ENCODE results near the gene KRT40.
A peak's percentile ranks its signal among the peaks of the same experiment; 100 is the strongest.

KRT40 gene

DNA sequence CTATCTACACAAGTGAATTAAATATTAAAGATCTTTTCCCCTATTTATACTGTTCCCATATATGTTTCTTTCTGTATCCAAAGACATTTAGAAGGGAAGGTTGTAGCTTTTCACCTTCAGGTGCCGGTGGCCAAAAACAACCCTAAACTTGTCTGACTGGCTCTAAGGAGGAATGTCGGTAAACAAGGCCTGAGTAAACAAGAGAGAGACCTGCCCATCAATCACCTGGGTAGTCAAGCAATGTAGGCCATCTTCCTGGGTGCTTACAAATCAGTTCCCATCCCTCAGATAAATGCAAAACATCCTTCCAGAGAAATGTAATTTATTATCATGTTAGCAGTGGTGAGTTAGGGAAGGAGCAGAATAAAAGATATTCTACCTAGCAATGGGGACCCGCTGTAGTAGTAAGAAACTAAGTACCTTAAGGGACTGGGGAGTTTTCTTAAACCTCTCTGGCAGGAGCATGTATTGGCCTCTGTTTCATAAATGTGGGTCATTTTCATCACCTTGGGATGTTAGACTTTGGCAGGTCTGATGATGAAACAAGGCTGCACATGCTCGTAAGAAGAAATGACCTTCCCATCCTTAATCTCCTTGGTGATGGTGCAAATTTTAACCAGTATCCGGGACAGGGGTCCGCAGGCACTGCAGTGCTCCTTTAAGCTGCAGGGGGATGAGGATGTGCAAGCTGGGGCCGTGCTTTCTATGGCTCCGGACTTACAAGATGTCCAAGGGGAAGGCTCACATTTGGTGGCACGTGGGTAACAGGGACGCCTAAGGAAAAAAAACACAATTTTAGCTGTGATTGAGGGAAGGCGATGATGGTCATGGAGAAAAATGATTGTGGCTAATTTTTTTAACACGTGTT lies 25.8 kb downstream of the KRT40 start:
- TF ChIP-seq, protein P1, sequence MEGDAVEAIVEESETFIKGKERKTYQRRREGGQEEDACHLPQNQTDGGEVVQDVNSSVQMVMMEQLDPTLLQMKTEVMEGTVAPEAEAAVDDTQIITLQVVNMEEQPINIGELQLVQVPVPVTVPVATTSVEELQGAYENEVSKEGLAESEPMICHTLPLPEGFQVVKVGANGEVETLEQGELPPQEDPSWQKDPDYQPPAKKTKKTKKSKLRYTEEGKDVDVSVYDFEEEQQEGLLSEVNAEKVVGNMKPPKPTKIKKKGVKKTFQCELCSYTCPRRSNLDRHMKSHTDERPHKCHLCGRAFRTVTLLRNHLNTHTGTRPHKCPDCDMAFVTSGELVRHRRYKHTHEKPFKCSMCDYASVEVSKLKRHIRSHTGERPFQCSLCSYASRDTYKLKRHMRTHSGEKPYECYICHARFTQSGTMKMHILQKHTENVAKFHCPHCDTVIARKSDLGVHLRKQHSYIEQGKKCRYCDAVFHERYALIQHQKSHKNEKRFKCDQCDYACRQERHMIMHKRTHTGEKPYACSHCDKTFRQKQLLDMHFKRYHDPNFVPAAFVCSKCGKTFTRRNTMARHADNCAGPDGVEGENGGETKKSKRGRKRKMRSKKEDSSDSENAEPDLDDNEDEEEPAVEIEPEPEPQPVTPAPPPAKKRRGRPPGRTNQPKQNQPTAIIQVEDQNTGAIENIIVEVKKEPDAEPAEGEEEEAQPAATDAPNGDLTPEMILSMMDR (conservative IDR thresholded peaks at IDR 0.05; ENCODE audit: control insufficient read depth, insufficient read depth, low read depth, low read length): no peak
- DNase-seq (ENCODE audit: low read depth): no peak
- no peak overlapping the region for H3K4me3 ChIP-seq (ENCODE audit: control insufficient read depth, low read depth, low read length)

DNA sequence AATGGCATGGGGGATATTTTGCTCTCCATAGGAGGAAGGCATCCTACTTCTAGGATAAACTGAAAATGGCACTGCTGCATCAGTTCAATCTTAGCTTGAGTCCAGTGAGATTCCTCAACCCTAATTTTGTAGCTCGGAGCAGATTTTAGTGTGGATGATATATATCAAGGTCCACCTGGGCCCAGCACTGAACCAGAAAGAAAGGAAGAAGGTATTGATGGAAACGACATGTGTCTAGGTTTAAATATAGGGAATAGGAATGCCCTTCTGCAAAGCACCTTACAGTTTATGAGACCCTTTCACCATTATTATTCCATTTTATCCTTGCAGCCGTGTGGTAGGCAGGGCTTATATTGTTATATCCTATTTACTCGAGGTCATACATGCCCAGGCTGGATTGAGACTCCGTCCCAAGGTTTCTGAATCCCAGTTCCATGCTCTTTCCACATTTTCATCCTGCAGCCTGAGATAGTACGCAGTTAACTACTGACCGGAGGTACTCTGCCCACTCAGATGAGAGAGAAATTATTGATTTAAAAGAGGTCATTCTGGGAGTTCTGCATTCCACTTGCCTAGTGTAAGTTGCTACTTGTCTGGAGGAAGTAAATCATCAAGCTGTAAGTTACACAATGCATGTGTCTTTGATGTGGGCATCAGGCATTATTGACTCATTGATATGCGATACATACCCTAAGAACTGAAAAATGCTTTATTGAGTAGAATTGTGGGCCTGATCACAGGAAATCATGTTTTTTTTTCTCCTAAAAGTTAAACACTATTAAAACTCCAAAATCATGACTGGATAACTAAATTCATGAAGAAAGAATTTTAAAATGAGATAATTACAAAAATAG lies 27.5 kb downstream of the KRT40 start:
- no peak overlapping the region for H3K4me3 ChIP-seq (ENCODE audit: control insufficient read depth, low read depth, low read length)
- peak; percentile 98 for DNase-seq (ENCODE audit: low read depth)
- TF ChIP-seq, protein P1 (conservative IDR thresholded peaks at IDR 0.05; ENCODE audit: control insufficient read depth, insufficient read depth, low read depth, low read length): no peak

DNA sequence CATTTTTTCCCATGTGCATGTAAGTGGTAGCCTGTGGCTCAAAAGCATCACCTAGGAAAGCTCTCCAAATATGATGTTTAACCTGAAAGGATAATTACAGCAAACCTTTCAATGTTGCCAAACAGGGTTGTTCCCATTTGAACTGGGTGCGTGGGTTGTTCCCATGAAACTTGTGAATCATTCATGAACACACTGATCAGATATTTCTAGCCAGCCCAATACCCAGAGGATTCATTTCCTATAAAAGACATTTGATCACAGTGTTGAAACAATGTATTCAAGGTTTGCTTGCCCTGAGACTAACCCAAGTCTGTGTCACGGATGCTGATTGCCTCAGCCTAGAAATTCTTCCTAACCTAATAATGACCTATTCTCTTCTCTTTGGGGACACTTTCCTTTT lies 30.2 kb downstream of the KRT40 start:
- H3K4me3 ChIP-seq (ENCODE audit: control insufficient read depth, low read depth, low read length): no peak overlapping the region
- DNase-seq (ENCODE audit: low read depth): peak; percentile 97
- TF ChIP-seq, protein P1 (conservative IDR thresholded peaks at IDR 0.05; ENCODE audit: control insufficient read depth, insufficient read depth, low read depth, low read length): no peak

DNA sequence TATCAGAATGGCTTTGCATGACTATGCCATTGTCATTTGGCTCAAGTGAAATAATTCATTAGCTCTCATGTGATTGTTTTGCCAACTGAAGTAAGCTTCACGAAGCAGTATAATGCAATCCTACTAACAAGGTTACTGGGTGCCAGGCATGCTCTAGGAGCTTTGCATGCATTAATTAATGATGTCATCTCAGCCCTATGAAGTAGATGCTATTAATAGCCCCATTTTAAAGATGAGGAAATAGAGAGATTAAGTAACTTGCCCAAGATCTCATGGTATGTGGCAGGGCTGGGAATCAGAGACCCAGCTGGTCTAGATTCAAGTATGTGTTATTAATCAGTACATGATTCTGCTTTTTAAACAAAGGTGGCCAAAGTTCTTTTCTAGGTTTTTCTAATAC lies 31.5 kb downstream of the KRT40 start:
- no peak overlapping the region for H3K4me3 ChIP-seq (ENCODE audit: control insufficient read depth, low read depth, low read length)
- TF ChIP-seq, protein P1 (conservative IDR thresholded peaks at IDR 0.05; ENCODE audit: control insufficient read depth, insufficient read depth, low read depth, low read length): no peak
- DNase-seq (ENCODE audit: low read depth): peak; percentile 92

DNA sequence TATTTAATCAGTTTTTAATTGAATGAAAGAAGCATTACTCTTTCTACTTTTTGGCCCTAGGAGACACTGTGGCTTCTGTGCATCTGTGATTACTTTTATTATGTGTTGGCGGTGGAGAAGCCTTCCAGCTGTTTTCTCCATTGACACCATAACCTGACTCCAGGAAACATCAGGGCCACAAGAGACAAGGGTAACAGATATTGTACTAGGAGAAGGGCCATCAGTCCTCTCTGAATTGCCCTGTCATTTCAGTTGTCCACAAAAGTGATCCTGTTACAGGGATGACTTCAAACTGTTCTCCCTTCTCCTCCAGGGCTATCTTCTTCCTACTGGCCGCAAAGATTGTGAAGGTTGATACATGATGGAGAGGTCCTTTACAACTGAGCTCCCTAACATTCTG lies 32.0 kb downstream of the KRT40 start:
- TF ChIP-seq, protein P1 (conservative IDR thresholded peaks at IDR 0.05; ENCODE audit: control insufficient read depth, insufficient read depth, low read depth, low read length): no peak
- no peak overlapping the region for H3K4me3 ChIP-seq (ENCODE audit: control insufficient read depth, low read depth, low read length)
- no peak for DNase-seq (ENCODE audit: low read depth)

DNA sequence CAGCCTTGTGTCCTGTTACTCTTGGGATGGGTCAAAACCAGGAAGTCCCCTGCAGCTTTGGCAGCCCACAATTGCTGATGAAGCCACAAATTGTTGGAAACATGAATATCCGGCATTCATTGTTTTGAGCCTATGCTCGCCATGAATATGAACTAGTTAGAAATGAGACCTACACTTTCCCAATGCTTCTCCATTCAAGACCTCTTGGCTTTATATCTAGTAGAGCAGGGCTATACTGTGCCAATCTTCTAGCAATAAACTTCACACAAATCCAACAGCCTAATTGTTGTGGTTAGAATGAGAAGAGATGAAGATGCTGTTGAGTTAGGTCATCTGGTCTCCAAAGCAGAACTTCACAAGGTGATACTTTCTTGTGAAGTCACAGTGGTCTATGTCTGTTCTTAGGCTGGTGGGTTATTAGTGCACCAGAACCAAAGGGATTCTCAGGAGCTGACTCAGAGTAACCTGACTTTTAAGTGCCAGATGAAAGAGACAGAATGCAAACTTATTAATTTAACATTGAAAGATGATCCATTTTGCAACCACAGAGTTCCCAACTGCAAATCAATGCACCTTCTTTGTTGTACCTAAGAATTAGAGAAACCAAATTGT lies 33.0 kb downstream of the KRT40 start:
- TF ChIP-seq, protein P1 (conservative IDR thresholded peaks at IDR 0.05; ENCODE audit: control insufficient read depth, insufficient read depth, low read depth, low read length): no peak
- H3K4me3 ChIP-seq (ENCODE audit: control insufficient read depth, low read depth, low read length): no peak overlapping the region
- DNase-seq (ENCODE audit: low read depth): no peak
